Smooth muscle cell (in vitro differentiated cells): Measurements from ENCODE around the gene RPS14. TPM values are rescaled to one million over a fixed set of nuclear protein-coding genes. Genes with fewer than 3 reads are reported as not detected.

Experiments
- DNase-seq: peaks from one replicate; lab custom pipeline; 2025; ENCODE audit not compliant: unreplicated experiment; lab: John Stamatoyannopoulos, UW
- H2AFZ ChIP-seq: fragments of 200-600 bp; sonication (generic); 2 replicates; pipeline ENCODE4 v1.6.0; 2016; ENCODE audit warnings: antibody characterized with exemption, low read depth, mild to moderate bottlenecking
- H3F3A ChIP-seq: fragments of 200-600 bp; sonication (generic); 2 replicates; pipeline ENCODE4 v1.6.0; 2017; ENCODE audit warnings: antibody characterized with exemption, low read depth
- H3K27ac ChIP-seq: fragments of 200-600 bp; sonication (generic); 2 replicates; pipeline ENCODE4 v1.5.1; 2016; ENCODE audit warnings: low read depth, mild to moderate bottlenecking
- H3K27me3 ChIP-seq: fragments of 200-600 bp; sonication (generic); 2 replicates; pipeline ENCODE4 v1.6.1; 2016; ENCODE audit warnings: low read depth, mild to moderate bottlenecking
- H3K36me3 ChIP-seq: fragments of 200-600 bp; sonication (generic); 2 replicates; pipeline ENCODE4 v1.5.1; 2016; ENCODE audit warnings: low read depth
- H3K4me1 ChIP-seq: fragments of 200-600 bp; sonication (generic); 2 replicates; pipeline ENCODE4 v1.5.1; 2016; ENCODE audit warnings: low read depth
- H3K4me2 ChIP-seq: fragments of 200-600 bp; sonication (generic); 2 replicates; pipeline ENCODE4 v1.6.0; 2016; ENCODE audit warnings: mild to moderate bottlenecking
- H3K4me3 ChIP-seq: fragments of 200-600 bp; sonication (generic); 2 replicates; pipeline ENCODE4 v1.5.1; 2016; ENCODE audit warnings: mild to moderate bottlenecking
- H3K79me2 ChIP-seq: fragments of 200-600 bp; sonication (generic); 2 replicates; pipeline ENCODE4 v1.6.0; 2016; ENCODE audit warnings: low read depth, mild to moderate bottlenecking
- H3K9ac ChIP-seq: fragments of 200-600 bp; sonication (generic); 2 replicates; pipeline ENCODE4 v1.6.0; 2016; ENCODE audit warnings: low read depth
- H3K9me3 ChIP-seq: fragments of 200-600 bp; sonication (generic); replicated peaks from 2 replicates; pipeline ENCODE4 v1.5.1; 2016; ENCODE audit warnings: low read depth
- H4K20me1 ChIP-seq: fragments of 200-600 bp; sonication (generic); 2 replicates; pipeline ENCODE4 v1.6.0; 2016; ENCODE audit warnings: low read depth
- CTCF ChIP-seq: fragments of 200-600 bp; sonication (generic); IDR thresholded peaks from 2 replicates; pipeline ENCODE4 v1.5.1; 2017; ENCODE audit warnings: borderline replicate concordance, mild to moderate bottlenecking, antibody characterized with exemption; ENCODE audit not compliant: insufficient read depth, poor library complexity, severe bottlenecking
- WGBS: methylation state at CpG from one replicate; pipeline ENCODE4 v1.1.7; 2016; ENCODE audit warnings: low lambda C conversion rate; 5-methylcytosine and 5-hydroxymethylcytosine counted together
- polyA plus RNA-seq: library from polyadenylated mRNA; unstranded; fragments of >200 nt; fragmentation: Nextera tagmentation; extraction: Ambion mirVana; gene quantifications from 2 replicates; pipeline ENCODE4 v1.2.1, GENCODE V29; 2016
- total RNA-seq: library from RNA; depleted of rRNA; stranded (reverse); fragments of >200 nt; gene quantifications from 2 replicates; pipeline ENCODE4 v1.2.3, GENCODE V29; 2014

The RPS14 gene
- total and polyA plus RNA-seq, 2 experiments from 2014 or later: 1,004 to 2,349 TPM

DNA sequence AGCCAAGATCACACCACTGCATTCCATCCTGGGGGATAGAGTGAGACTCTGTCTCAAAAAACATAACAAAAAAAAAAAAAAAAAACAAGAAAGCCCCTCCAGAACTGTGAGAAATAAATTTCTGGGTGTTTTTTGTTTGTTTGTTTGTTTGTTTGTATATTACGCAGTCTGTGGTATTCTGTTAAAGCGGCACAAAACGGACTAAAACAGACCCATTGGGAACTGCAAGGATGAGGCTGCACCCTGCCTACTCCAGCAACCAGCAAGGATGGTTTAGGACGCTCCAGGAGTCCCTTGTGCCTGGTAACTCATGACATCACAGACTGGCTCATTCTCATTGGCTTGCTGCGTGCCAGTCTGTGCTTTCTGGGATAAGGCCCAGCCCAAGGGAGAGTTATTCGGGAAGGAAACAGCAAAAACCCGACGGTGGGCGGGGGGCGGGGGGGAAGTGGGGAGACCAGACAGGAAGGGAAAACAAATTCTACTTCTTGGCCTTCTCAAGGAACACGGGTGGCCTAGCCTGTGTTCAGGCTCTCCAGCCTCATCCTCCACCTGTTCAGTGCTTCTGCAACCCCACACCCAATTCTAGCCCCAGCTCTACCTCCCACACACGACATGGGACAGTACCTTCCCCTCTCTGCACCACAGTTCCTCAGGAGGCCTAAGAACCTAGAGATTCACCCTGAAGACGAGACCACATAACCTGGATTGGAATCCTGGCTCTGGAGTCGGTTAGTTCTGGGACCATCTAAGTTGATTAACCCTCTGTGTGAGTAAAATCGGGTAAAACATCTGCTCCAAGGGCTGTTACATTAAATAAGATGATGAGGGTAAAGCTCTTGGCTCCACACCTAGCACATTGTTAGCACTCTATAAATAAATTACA is 39.7 kb downstream of the RPS14 start:
- Histone ChIP-seq H3K79me2 (no peaks in the 10 kb centered on the region), H3K4me3 (no peak overlapping the region), H4K20me1 (no peaks in the 10 kb centered on the region), H3K27ac (no peak overlapping the region), H3K9me3 (no peaks in the 10 kb centered on the region), H3K36me3 (no peaks in the 10 kb centered on the region), H3F3A (no peaks in the 10 kb centered on the region), H3K9ac (no peak overlapping the region), H3K4me2 (no peak overlapping the region), H3K27me3 (no peaks in the 10 kb centered on the region), H2AFZ (no peak overlapping the region), H3K4me1 (peaks cover 9% of the 10 kb centered on the region)
- DNase-seq: no peak
- WGBS: 21% methylated on average over 14 of the region's 15 CpGs
- TF ChIP-seq CTCF: no peak

- no peak for TF ChIP-seq CTCF
- Histone ChIP-seq H4K20me1 (no peaks in the 10 kb centered on the region), H3K9ac (no peak overlapping the region), H3F3A (no peaks in the 10 kb centered on the region), H2AFZ (no peak overlapping the region), H3K27ac (no peak overlapping the region), H3K4me2 (no peak overlapping the region), H3K9me3 (no peaks in the 10 kb centered on the region), H3K79me2 (no peaks in the 10 kb centered on the region), H3K27me3 (no peaks in the 10 kb centered on the region), H3K4me3 (no peak overlapping the region), H3K36me3 (no peaks in the 10 kb centered on the region), H3K4me1 (peaks cover 9% of the 10 kb centered on the region)
- no peak for DNase-seq
- WGBS: 91% methylated on average over 8 of the region's 8 CpGs
These were observed 41.2 kb downstream of the RPS14 start for GRCh38 chr5:150408231-150408943.

DNA sequence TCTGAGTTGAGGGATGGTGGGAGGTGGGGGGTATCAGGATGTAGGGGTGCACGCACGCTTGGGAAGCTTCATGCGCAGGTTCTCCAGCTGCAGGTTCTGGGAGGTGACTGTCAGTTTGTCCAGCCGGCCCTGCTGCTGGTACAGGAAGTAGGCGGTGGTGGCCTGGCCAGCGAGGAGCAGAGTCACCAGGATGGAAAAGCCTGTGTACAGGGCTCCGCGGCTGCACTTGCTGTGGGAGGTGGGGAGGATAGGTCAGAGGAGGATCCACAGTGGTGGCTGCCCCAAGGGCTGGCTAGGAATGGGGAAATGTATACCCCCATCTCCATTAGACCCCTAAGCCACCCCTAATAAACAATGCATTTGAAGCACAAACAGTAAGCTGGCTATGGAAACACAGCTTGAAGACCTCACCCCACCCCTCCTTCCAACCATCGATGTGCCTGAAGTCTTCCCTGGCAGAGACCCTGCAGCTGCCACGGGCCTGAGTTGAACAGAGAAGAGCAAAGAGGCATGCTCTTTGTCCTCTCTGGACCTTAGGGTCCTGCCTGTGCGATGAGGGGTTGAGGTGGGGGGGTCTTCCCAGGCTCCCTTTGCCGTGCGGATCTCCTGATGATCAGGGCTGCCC is 42.3 kb downstream of the RPS14 start:
- Histone ChIP-seq H4K20me1 (no peaks in the 10 kb centered on the region), H3K4me1 (no peaks in the 10 kb centered on the region), H3K9ac (no peak overlapping the region), H3K27ac (no peak overlapping the region), H3K79me2 (no peaks in the 10 kb centered on the region), H3K27me3 (no peaks in the 10 kb centered on the region), H3K4me3 (no peak overlapping the region), H2AFZ (no peak overlapping the region), H3K4me2 (no peak overlapping the region), H3F3A (no peaks in the 10 kb centered on the region), H3K36me3 (no peaks in the 10 kb centered on the region), H3K9me3 (no peaks in the 10 kb centered on the region)
- no peak for TF ChIP-seq CTCF
- 90% methylated on average over 13 of the region's 13 CpGs for WGBS
- DNase-seq: no peak
